Thyroid gland (tissue), 4 donors: ENCODE results near the gene PGAP3.

Experiments
- CTCF ChIP-seq, 6 experiments: fragments of 200-600 bp in 3 of 6; fragments of 450-650 bp in 3 of 6; sonication (generic) in 3 of 6; IDR thresholded peaks; one replicate each; pipeline ENCODE4 v1.5.1; 2016 to 2019; ENCODE audit warnings: antibody characterized with exemption in 6 of 6, mild to moderate bottlenecking in 2 of 6, inconsistent platforms in 1 of 6, moderate library complexity in 1 of 6
- POLR2A ChIP-seq, 2 donors: fragments of 450-650 bp; IDR thresholded peaks; one replicate each; pipeline ENCODE4 v1.6.1; 2017; ENCODE audit warnings: antibody characterized with exemption in 2 of 2, mild to moderate bottlenecking in 2 of 2, moderate library complexity in 1 of 2

GRCh38 chr17:39687546-39688474, at the start of gene PGAP3:
- TF ChIP-seq POLR2A (IDR thresholded peaks at IDR 0.05) (peak in 1 of 2 donors; percentile 73), CTCF (IDR thresholded peaks at IDR 0.05) (peak in 1 of 6 experiments; percentile 8)
